GM23338 (cell line): ENCODE results near the gene MARF1.

ENCODE experiments used
- CREB1 ChIP-seq: fragments of 250-450 bp; sonication (Bioruptor Pico); IDR thresholded peaks from 2 replicates; pipeline ENCODE4 v1.5.0; 2020; ENCODE audit warnings: low read depth, mild to moderate bottlenecking, moderate library complexity
- CTCF ChIP-seq, 2 experiments: fragments of 200-600 bp in 1 of 2; sonication (generic) in 1 of 2; conservative IDR thresholded peaks; 2 replicates each; pipeline versions ENCODE4 v1.5.1 to v1.6.1; 2016 to 2017; ENCODE audit warnings: antibody characterized with exemption in 2 of 2, low read depth in 2 of 2, mild to moderate bottlenecking in 2 of 2, moderate library complexity in 1 of 2
- ETS1 ChIP-seq: IDR thresholded peaks from 2 replicates; pipeline ENCODE4 v1.6.1; 2016; ENCODE audit warnings: antibody characterized with exemption
- EZH2 ChIP-seq: fragments of 200-600 bp; sonication (generic); IDR thresholded peaks from one replicate; pipeline ENCODE4 v1.8.0; 2017; ENCODE audit warnings: antibody characterized with exemption, mild to moderate bottlenecking, low read depth; ENCODE audit not compliant: unreplicated experiment
- EZH2phosphoT487 ChIP-seq: fragments of 200-600 bp; sonication (generic); IDR thresholded peaks from one replicate; pipeline ENCODE4 v1.8.1; 2018; ENCODE audit warnings: antibody characterized with exemption; ENCODE audit not compliant: unreplicated experiment
- JUNB ChIP-seq: IDR thresholded peaks from one replicate; pipeline ENCODE4 v1.6.1; 2016; ENCODE audit warnings: antibody characterized with exemption; ENCODE audit not compliant: unreplicated experiment
- NANOG ChIP-seq: IDR thresholded peaks from 2 replicates; pipeline ENCODE4 v1.6.1; 2016; ENCODE audit warnings: antibody characterized with exemption, borderline replicate concordance
- POLR2AphosphoS5 ChIP-seq: IDR thresholded peaks from 2 replicates; pipeline ENCODE4 v1.6.1; 2016; ENCODE audit warnings: antibody characterized with exemption, low read depth
- REST ChIP-seq: IDR thresholded peaks from one replicate; pipeline ENCODE4 v1.6.1; 2018; ENCODE audit warnings: antibody characterized with exemption; ENCODE audit not compliant: unreplicated experiment
- STAT1 ChIP-seq: IDR thresholded peaks from one replicate; pipeline ENCODE4 v1.6.1; 2016; ENCODE audit warnings: antibody characterized with exemption; ENCODE audit not compliant: unreplicated experiment
- ZNF114 ChIP-seq: fragments of 250-450 bp; sonication (Bioruptor Pico); IDR thresholded peaks from 2 replicates; pipeline ENCODE4 v1.5.0; 2020; ENCODE audit warnings: mild to moderate bottlenecking, moderate library complexity
- ZNF331 ChIP-seq: fragments of 250-450 bp; sonication (Bioruptor Pico); IDR thresholded peaks from 2 replicates; pipeline ENCODE4 v1.5.0; 2020; ENCODE audit warnings: low read depth, mild to moderate bottlenecking, moderate library complexity
- ZNF462 ChIP-seq: fragments of 250-450 bp; sonication (Bioruptor Pico); IDR thresholded peaks from 2 replicates; pipeline ENCODE4 v1.5.0; 2020; ENCODE audit warnings: mild to moderate bottlenecking, moderate library complexity

- TF ChIP-seq CTCF (conservative IDR thresholded peaks at IDR 0.05; ENCODE audit: low read depth in 2 of 2) = no peak
- TF ChIP-seq POLR2AphosphoS5 = no peak
- TF ChIP-seq CREB1 = no peak
- no peak for TF ChIP-seq EZH2
- no peak for TF ChIP-seq ZNF462 (CRISPR knock-in tag)
- TF ChIP-seq NANOG = no peak
- no peak for TF ChIP-seq EZH2phosphoT487
- TF ChIP-seq STAT1 = no peak
- no peak for TF ChIP-seq ZNF114 (CRISPR knock-in tag)
- TF ChIP-seq ZNF331 = no peak
- TF ChIP-seq REST = no peak
- TF ChIP-seq ETS1 = no peak
- TF ChIP-seq JUNB = no peak
Measured at GRCh38 chr16:15621889-15622288, 21.1 kb downstream of the MARF1 start.
